HG03469 (cell line): ENCODE results near the gene STK32C.

ENCODE experiments used
- ATAC-seq: cut with Tn5 transposase; IDR thresholded peaks from one replicate; pipeline ENCODE4 v1.9.1; 2021; ENCODE audit warnings: mild to moderate bottlenecking, moderate library complexity, moderate number of reproducible peaks; ENCODE audit not compliant: unreplicated experiment

STK32C gene

DNA sequence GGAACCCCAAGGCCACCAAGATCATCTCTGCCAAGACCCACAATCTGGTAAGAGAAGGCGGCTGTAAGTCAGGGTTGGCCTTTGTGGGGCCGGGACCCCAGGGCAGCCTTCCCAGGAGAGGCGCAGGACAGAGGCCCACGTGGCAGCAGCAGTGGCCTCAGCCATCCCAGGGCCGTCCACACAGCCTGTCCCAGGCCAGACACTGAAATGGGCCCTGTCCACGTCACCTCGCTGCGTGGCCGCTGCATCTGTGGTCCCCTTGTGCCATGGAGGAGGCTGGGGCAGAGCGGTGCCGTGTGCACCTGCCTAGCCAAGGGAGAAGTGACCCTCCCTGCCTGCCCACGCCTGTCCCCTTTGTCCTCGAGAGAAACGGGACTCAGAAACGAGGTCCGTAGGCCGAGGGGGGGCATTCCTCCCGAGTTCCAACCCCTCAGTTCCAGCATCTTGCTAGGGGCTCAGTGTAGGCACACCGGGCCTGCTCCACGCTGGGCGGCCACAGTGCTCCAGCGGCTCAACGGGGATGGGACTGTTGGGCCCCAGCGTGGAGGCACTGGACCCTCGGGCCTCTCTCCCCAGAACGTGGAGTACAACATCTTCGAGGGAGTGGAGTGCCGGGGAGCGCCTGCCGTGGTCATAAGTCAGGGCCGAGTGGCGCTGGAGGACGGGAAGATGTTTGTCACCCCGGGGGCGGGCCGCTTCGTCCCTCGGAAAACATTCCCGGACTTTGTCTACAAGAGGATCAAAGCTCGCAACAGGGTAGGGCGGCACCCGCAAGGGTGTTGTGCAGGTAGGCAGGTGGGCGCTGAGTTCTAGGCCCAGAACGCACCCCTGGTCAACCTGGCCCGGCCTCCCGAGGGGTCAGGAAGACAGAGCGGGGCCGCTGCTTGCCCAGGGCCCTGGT lies 105.4 kb downstream of the STK32C start:
- no peak for ATAC-seq

DNA sequence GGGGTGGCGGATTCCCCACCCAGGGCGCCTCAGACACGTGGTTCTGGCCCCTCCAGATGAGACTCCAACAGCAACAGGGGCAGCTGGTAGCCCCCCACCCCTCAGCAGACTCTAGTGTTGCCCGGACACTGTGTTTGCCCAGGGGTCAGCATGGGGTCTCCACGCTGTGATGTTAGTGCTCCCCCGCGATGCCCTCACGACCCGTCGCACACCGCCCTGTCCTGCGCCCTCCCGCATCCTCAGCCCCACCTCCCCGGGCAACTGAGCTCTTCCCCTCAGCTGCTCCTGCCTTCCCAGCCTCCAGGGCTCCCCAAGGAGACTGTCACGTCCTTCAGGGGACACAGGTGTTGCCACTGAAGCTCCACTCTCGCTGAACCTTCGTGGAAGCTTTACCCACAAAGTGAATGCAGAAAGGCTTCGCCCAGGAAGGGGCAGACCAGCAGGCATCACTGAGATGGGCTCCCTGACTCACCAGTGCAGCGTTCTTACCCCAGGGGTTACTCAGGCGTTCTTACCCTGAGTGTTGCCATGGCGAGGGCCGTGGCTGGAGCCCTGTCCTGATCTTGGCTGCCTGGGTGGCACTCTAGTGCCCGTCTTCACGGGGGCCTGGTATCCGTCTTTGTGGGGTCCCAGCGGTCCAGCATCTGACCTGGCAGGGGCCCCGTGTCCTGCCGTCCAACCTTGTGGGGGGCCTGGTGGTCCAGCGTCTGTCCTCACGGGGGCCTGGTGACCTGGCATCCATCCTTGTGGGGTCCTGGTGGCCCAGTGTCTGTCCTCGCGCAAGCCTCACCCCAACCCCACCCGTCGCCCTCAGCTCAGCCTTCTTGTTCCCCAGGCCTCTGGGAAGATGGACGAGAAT lies 106.4 kb downstream of the STK32C start:
- no peak for ATAC-seq

DNA sequence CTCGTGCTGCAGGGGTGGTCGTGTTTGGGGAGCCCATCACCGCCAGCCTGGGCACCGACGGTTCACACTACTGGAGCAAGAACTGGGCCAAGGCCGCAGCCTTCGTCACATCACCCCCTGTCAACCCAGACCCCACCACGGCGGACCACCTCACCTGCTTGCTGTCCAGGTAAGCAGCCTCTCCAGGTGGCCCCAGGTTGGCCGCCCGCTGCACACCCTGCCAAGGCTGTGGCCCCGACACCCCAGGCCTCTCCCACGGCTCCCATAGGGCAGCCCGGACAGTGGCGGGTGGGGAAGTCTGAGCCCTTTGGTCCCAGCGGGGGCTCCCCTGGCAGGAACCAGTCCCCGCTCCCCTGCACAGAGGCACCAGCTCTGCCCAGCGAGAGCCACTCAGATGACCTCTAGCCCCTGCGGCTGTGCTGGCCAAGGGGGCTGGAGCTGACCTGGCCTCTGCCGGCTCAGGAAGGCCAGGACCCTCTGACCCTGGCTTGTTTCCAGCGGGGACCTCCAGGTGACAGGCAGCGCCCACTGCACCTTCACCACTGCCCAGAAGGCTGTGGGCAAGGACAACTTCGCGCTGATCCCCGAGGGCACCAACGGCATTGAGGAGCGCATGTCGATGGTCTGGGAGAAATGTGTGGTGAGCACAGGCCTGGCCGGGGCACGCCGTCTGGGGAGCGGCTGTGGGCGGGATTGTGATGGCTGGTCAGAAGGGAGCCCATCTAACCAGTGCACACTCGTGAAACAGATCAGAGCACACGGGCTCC lies 107.2 kb downstream of the STK32C start:
- no peak for ATAC-seq

DNA sequence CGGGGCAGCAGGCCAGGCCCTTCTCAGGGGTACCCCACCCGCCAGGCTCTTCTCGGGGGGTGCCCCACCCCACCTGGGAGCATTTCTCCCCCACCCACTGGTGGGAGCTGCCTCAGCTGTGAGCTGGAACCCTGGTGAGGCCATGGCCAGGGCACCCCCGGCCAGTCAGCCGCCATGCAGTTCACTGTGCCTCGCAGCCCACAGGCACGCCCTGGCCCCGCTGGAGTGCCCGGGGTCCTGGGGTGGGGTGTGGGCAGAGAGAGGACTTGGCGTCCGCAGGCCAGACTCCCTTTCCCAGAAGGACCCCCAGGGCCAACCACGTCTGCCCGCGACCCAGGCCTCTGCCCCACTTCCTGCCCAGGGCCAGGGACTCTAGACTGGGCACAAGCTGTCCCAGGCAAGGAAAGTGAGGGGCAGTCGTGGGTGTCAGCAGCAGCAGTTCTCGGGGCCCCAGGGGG lies 107.9 kb downstream of the STK32C start:
- ATAC-seq, result no peak

DNA sequence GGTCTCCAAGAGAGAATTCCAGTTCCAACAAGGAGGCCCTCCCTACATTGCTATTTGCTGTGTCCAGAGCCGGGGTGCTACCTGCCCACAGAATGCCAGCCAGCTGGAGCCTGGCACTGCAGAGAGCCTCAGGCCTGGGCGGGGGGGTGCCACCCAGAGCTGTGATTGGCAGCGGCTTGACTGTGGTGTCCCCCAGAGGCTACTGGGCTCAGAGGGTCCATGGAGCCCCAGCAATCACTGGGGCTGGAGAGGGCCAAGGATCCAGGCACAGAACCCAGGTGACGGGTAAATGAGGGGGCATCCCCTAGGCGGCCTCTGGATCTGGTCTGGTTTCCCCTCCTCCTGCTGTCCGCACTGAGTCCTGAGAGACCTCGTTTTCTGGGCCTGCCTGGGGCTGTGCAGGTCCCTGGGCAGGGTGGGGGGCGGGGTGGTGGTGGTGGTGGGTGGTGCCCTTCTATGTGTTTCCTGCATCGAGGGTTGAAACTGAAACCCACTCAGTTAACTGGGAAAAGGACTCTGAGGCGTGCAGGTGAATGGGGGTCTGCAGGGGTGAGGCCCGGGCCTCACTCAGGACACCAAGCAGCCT lies 108.4 kb downstream of the STK32C start:
- no peak for ATAC-seq

DNA sequence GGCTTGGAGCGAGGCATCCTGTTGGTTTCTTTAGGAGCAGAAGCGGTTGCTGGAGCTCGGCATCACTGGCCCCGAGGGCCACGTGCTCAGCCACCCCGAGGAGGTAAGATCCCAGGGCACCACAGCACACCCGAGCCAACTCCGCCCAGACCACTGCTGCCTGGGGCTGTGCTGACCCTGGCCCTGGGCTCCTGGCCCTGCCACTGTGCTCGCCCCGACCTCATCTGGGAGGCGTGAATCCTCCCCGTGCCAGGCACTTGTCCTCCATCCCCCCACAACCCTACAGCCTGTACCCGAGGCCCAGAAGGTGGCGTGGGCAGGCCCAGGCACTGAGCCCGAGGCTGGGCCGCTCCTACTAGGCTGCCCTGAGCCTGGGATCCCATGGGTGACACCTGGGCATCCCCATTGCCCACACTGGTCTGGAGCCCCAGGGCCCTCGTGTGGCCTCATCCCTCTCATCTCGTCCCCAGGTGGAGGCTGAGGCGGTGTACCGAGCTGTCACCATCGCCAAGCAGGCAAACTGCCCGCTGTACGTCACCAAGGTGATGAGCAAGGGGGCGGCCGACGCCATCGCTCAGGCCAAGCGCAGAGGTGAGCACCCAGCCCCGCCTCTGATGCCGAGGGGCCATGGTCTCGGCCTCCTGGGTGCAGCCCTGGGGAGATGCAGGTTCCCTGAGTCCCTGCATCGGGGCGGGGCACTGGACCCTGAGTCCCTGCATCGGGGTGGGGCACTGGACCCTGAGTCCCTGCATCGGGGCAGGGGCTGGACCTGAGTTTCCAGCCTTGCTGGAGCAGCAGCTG lies 109.2 kb downstream of the STK32C start:
- no peak for ATAC-seq

DNA sequence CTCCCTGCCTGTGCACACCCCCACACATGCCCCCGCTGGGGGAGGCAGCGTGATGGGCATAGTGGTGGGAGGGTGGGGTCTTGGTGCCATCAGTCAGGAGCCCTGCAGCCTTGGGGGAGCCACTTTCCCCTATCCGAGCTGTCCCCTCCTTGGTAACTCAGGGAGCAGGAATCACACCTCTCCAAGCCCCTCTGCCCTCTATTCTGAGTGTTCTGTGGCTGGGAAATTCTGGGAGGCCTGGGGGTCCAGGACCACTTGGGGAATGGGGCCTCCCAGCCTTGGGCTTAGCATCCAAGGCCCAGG lies 109.7 kb downstream of the STK32C start:
- ATAC-seq, result no peak

DNA sequence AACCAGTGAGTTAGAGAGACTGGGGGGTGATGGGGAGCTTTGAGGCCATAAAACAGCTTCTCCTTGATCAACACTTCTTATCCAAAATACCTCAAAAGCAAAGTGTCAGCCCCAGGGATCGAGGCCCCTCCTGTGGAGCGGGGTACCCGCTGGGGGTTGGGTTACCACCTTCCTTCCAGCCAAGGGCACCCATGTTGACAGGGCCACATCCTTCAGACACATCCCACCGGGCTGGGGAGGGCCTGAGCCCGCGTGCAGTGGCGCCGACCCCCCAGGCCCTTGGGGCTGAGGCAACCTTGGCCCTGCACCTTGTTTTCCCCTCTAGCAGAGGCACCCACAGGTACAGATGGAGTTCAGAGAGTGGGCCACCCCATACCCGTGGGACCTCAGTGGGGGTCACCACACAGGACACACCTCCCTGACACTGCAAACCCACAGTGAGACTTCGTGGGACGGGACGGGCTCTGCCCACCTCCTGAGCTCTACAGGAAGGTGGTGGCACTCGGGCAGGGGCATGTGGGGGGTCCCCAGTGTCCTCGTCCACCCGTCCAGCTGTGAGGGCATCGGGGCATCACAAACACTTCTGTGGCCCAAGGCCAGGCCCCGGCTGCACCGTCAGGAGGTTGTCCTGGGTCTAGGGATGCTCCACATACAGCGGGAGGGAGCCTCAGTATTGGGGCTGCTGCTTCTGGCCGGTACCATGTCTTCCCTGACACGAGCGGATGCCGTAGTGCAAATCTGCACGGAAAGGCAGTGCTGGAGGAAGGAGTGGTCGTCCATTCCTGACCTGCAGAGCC lies 110.3 kb downstream of the STK32C start:
- no peak for ATAC-seq

DNA sequence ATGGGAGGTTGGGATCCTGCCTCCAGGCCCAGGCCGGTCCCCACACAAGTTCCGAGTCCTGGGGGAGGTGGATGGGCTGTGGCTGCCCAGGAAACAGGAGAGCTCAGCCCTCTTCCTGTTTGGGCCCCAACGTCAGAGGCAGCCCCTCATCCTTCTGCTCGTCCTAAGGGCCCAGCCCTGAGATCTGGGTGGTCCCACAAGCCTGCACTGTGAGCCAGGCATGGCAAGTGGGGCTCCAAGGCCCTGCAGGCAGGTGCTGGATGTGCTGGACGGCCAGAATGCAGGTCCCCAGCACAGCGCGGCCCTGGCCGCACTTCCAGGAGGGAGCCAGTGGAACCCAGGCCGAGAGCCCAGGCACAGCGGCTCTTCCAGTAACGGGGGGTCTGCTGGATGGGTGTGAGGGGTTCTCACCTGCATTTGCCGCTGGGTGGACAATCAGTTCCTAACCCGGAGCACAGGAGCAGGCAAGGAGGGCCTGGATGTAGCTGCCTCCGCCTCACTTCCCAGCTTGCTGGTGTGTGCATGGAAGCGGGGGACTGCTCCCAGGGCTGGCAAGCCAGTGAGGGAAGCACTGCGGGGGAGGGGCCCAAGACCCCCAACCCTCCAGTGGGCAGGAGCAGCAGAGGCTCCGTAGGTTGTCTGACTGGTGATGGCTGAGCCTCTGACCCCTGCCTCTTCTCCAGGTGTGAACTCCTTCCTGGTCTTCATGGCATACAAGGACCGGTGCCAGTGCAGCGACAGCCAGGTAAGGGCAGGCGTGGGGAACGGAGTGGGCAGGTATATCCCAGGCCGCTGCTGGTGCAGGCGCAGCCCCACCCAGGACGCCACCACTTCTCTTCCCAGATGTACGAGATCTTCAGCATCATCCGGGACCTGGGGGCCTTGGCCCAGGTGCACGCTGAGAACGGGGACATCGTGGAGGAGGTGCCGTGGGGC lies 111.3 kb downstream of the STK32C start:
- ATAC-seq, result no peak

DNA sequence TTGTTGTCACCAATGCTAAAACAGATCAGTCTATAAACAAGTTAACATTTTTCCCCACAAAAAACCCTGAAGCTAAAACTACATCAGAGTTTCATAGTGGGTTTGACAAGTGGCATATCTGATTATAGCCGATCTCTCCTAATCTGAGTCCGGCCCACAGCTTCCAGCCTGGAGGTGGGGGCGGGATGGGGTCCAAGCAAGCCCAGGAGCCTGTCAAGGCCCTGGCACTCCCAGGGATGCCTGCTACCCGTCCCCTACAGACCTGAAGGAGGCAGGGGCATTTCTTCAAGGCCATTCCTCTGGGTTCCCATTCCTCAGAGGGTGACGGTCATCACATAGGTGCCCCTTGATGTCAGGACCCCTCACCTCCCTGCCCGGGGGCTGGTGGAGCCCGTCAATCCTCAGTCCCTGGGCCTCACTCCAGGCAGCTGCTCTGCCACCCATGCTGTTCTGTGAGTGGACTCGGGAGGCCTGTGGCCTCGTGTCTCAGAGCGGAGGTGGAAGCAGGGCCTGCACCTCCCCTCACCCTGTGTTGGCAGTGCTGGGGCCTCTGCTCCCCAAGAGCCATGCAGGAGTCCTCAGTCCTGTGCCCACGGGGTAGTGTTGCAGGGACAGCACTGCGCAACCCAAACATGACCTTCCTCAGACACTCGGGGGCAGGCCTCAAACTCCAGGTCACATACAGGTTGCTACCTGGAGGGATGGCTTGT lies 112.2 kb downstream of the STK32C start:
- ATAC-seq, result no peak

DNA sequence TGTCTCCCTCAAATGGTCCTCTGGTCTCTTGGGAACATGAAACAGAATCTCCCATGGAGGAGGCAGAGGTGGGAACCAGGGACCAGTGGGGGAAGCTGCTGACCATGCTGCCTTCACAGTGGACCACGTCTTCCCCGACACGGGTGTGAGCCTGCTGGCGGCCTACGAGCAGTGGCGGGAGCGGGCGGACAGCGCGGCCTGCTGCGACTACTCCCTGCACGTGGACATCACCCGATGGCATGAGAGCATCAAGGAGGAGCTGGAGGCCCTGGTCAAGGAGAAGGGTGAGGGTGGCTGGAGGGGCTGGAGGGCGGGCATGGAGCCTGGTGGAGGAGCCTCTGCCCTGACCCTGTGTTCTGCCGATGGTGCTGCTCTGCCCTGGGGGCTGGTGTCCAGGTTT lies 113.0 kb downstream of the STK32C start:
- no peak for ATAC-seq

DNA sequence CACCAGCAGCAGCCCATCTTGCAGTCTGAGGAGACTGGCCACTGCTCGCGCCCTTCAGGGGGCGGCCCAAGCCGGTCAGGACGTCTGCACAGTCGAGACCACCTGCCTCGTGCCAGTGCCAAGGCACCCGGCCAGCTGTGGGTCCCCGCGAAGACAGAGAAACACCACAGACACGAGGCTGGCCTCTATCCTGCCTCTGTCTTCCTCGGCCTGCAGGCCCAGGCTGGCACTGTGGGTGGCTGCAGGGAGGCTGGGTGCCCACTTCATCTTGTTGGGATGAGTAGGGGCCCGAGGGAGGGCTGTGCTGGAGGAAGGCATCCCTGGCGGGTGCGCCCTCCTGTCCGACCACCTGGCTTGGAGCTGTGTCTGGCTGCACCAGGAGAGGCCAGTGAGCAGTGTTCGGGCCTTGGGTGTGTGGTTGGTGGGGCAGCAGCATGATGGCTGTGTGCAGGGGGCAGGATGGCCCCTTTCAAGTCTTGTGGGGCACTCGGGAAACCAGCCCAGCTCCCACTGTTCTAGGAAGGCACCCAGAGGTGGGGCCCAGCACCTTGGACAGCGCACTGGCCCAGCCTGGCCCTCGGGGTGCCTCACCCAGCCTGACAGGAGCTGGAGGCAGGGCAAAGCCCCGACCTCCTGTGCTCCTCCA lies 113.7 kb downstream of the STK32C start:
- ATAC-seq, result no peak

DNA sequence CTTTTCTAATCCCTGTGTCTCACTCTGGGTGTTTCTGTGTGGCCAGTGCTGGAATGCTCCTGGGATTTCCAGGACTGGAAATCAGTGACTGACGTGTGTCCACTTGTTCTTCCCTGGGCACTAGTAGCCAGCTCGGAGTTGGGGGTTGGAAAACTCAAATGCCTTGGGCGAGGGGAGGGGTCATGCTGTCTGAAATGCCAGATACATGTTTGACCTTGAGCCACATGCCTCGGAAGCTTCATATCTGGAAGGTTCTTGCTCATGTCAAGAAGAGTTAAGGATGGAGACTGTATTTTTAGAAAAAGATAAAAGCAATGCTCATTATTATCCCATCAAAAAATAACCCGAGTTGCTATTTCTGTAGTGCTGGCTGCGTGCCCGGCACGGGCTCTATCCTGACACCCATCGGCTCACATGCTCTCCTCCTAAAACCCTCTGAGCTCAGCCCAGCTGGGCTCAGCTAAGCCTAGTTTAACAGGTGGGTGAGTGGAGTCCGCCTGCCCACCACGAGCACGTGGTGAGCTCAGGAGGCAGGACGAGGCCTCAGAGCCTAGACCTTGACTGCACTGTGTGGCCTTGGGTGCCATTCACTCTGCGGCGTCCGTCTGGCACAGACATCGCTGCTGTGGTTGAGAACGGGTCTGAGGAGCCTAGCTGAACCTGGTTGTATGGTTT lies 114.6 kb downstream of the STK32C start:
- ATAC-seq, result no peak

DNA sequence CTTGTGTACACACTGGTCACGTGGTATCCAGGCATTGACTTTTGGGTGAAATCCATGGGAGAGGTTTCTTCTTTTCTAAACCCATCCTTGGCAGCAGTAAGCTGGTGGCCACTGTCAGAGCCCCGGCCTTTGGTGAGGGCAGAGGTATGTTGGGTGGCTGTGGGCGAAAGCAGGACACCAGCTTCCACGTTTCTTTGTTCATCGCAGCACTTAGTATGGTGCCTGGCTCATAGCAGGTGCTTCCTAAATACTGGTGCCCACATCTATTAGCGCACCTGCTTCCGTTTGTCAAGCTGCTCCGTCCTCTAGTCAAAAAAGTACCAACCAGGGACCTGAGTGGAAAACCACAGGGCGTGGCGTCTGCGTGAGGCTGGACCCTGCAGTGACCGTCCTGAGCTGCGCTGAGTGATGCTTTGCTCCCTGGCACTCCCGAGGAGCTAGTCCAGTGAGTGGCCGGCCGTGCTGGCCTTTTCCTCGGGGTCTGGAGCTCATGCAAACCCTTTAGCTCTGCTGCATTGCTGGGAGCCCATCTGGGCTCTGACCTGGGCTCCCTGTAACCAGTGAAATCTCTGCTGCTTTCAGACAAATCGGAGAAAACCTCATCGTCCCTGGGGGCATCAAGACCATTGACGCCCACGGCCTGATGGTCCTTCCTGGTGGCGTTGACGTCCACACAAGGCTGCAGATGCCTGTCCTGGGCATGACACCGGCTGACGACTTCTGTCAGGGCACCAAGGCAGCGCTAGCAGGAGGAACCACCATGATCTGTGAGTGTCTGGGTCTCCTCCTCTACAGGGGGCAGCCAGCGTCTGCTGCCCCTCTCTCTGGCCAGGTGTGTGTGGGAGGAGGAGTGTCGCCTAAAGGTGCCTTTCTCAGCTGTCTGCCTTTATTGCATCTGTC lies 115.4 kb downstream of the STK32C start:
- ATAC-seq, result no peak

DNA sequence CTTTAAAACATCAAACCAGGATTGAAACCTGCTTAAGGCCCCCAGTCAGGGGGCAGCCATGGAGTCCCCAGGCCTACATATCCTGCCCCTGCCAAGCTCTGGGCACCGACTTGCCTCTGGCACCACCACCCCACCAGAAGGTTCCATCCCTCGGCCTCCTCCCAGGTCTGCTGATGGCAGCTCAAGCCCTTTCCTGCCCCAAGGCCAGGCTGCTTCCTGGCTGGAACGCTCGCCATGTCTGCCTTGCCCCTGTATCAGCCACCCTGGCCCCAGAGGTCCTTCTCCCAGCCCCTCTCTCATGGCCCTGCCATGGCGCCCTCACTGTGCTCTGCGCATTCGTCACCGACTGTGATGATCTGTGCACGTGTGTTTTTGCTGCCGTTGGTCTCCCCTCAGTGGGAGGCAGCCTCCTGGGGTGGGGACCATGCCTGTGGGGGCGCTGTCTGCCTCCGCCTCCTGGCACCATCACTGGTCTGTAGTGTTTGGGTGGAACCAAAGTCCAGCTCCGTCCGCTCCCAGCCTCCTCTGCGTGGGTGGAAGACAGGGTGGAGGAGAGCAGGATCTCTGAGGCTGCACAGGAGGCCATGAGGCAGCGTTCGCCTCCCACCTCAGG lies 117.8 kb downstream of the STK32C start:
- ATAC-seq, result no peak
